Endodermal cell (in vitro differentiated cells): ENCODE data around the gene CDH23. TPM values are rescaled to one million over a fixed set of nuclear protein-coding genes. Genes with fewer than 3 reads are reported as not detected.

ENCODE experiments used
- DNase-seq: peaks from one replicate; pipeline ENCODE4 v3.0.0-alpha.2; 2017
- H3K27ac ChIP-seq: 2 replicates; pipeline ENCODE4 v1.5.1; 2013; ENCODE audit warnings: mild to moderate bottlenecking, low read depth, low read length, moderate library complexity
- H3K27me3 ChIP-seq: 2 replicates; pipeline ENCODE4 v1.6.1; 2013; ENCODE audit warnings: mild to moderate bottlenecking, low read length, moderate library complexity; ENCODE audit not compliant: insufficient read depth, control insufficient read depth, poor library complexity, severe bottlenecking
- H3K36me3 ChIP-seq: 2 replicates; pipeline ENCODE4 v1.7.0; 2013; ENCODE audit warnings: mild to moderate bottlenecking, low read length, moderate library complexity; ENCODE audit not compliant: control insufficient read depth, insufficient read depth
- H3K4me1 ChIP-seq: one replicate; pipeline ENCODE4 v1.7.0; 2013; ENCODE audit warnings: low read length; ENCODE audit not compliant: control insufficient read depth, insufficient read depth
- H3K4me3 ChIP-seq: 2 replicates; pipeline ENCODE4 v1.5.1; 2013; ENCODE audit warnings: mild to moderate bottlenecking, low read length, moderate library complexity
- H3K9ac ChIP-seq: 2 replicates; pipeline ENCODE4 v1.6.1; 2013; ENCODE audit warnings: mild to moderate bottlenecking, low read length, moderate library complexity; ENCODE audit not compliant: poor library complexity, severe bottlenecking; ENCODE audit errors: extremely low read depth
- H3K9me3 ChIP-seq: 2 replicates; pipeline ENCODE4 v1.6.1; 2013; ENCODE audit warnings: mild to moderate bottlenecking, low read length, moderate library complexity; ENCODE audit not compliant: control insufficient read depth
- H3K27ac Mint-ChIP-seq: 2 replicates; pipeline ENCODE4 v1.8.0; 2020; ENCODE audit warnings: mixed read lengths
- H3K27me3 Mint-ChIP-seq: 2 replicates; pipeline ENCODE4 v1.8.0; 2021; ENCODE audit warnings: mild to moderate bottlenecking, mixed read lengths; ENCODE audit not compliant: insufficient read depth
- H3K36me3 Mint-ChIP-seq: 2 replicates; pipeline ENCODE4 v1.8.0; 2020; ENCODE audit warnings: low read depth, mixed read lengths
- H3K4me1 Mint-ChIP-seq: 2 replicates; pipeline ENCODE4 v1.8.0; 2020; ENCODE audit warnings: mixed read lengths
- H3K4me3 Mint-ChIP-seq: 2 replicates; pipeline ENCODE4 v1.8.0; 2020; ENCODE audit warnings: mild to moderate bottlenecking, moderate library complexity, mixed read lengths
- H3K9me3 Mint-ChIP-seq: 2 replicates; pipeline ENCODE4 v1.8.0; 2020; ENCODE audit warnings: mild to moderate bottlenecking, mixed read lengths
- WGBS, 2 experiments: methylation state at CpG; one replicate each; pipeline versions ENCODE4 v1.1.5 to v1.1.7; 2013; ENCODE audit warnings: missing lambda C conversion rate in 2 of 2, mixed read lengths in 1 of 2; ENCODE audit not compliant: insufficient coverage in 1 of 2, insufficient read length in 1 of 2; 5-methylcytosine and 5-hydroxymethylcytosine counted together
- total RNA-seq, 2 donors: library from RNA; stranded (reverse); fragmentation: NEBNext Ultra II Directional in 1 of 2; extraction: Animal tissue kit (Norgen Biotek cat#: 25700) in 1 of 2; gene quantifications; 2 replicates in 1 of 2; 3 replicates in 1 of 2; pipeline ENCODE4 v1.2.1, GENCODE V29; 2021
- TF ChIP-seq, protein P1 (sequence below): fragments of 200-600 bp; sonication (generic); conservative IDR thresholded peaks from 2 replicates; pipeline ENCODE4 v1.5.0; 2021; ENCODE audit warnings: antibody characterized with exemption, mild to moderate bottlenecking

The CDH23 gene
- total RNA-seq, 2 donors from 2014 or later, result 2.1 to 4.2 TPM

DNA sequence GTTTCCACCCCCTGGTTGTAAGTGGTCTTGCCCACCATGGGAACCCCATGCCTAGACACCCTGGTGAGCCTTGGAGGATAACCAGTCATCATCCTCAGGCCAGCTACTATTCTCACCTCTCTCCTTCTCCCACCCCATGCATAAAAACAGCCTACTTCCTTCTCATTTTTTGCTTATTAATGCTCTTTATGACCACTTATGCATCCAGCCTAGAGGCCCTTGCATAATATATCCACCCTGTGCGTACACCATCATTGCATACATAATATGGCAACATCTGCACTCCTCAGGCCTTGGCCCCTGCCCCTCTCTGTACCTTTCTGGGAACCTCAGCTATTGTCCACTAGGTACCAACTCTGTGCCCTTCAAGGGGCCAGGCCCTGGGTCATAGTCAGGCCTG lies 91.0 kb downstream of the CDH23 start:
- Histone ChIP-seq H3K9me3 (peaks cover 19% of the 10 kb centered on the region), H3K4me3 (no peak overlapping the region), H3K27ac (no peak overlapping the region), H3K36me3 (no peaks in the 10 kb centered on the region), H3K4me1 (no peaks in the 10 kb centered on the region), H3K9ac (no peak overlapping the region), H3K27me3 (no peaks in the 10 kb centered on the region)
- Mint-ChIP-seq H3K27ac (no peak overlapping the region), H3K36me3 (no peaks in the 10 kb centered on the region), H3K4me3 (no peak overlapping the region), H3K4me1 (no peaks in the 10 kb centered on the region), H3K9me3 (peaks cover 26% of the 10 kb centered on the region), H3K27me3 (peaks cover 21% of the 10 kb centered on the region)
- no peak for DNase-seq
- TF ChIP-seq, protein P1, sequence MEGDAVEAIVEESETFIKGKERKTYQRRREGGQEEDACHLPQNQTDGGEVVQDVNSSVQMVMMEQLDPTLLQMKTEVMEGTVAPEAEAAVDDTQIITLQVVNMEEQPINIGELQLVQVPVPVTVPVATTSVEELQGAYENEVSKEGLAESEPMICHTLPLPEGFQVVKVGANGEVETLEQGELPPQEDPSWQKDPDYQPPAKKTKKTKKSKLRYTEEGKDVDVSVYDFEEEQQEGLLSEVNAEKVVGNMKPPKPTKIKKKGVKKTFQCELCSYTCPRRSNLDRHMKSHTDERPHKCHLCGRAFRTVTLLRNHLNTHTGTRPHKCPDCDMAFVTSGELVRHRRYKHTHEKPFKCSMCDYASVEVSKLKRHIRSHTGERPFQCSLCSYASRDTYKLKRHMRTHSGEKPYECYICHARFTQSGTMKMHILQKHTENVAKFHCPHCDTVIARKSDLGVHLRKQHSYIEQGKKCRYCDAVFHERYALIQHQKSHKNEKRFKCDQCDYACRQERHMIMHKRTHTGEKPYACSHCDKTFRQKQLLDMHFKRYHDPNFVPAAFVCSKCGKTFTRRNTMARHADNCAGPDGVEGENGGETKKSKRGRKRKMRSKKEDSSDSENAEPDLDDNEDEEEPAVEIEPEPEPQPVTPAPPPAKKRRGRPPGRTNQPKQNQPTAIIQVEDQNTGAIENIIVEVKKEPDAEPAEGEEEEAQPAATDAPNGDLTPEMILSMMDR, result no peak
- WGBS, 2 experiments, result 81 to 100% methylated on average over 1 of the region's 1 CpG

DNA sequence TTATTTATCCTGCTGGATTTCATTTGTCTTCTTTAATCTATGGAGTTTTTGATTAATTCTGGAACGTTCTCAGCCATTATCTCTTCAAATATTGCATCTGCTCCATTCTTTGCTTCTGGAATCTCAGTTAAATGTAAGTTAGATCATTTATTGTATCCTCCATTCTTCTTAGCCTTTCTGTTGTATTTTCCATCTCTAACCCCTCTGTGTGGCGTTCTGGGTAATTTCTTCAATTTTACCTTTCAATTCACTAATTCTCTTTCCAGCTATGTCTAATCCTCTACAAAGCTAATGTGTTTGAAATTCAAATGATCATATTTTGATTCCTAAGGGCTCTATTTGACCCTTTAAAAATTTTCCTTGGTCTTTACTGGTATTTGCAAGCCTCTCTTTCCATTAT lies 92.4 kb downstream of the CDH23 start:
- no peaks in the 10 kb centered on the region for H3K36me3 Mint-ChIP-seq
- no peak overlapping the region for H3K9ac ChIP-seq
- 100% methylated on average over 1 of the region's 2 CpGs for WGBS, 2 experiments
- H3K4me3 Mint-ChIP-seq, result no peak overlapping the region
- H3K27ac Mint-ChIP-seq, result no peak overlapping the region
- H3K36me3 ChIP-seq, result no peaks in the 10 kb centered on the region
- DNase-seq, result no peak
- H3K4me1 Mint-ChIP-seq, result no peaks in the 10 kb centered on the region
- H3K9me3 Mint-ChIP-seq, result peaks cover 26% of the 10 kb centered on the region
- no peaks in the 10 kb centered on the region for H3K4me1 ChIP-seq
- H3K27me3 ChIP-seq, result no peaks in the 10 kb centered on the region
- no peak overlapping the region for H3K27ac ChIP-seq
- H3K9me3 ChIP-seq, result peaks cover 19% of the 10 kb centered on the region
- peaks cover 17% of the 10 kb centered on the region for H3K27me3 Mint-ChIP-seq
- TF ChIP-seq, protein P1, result no peak
- no peak overlapping the region for H3K4me3 ChIP-seq

DNA sequence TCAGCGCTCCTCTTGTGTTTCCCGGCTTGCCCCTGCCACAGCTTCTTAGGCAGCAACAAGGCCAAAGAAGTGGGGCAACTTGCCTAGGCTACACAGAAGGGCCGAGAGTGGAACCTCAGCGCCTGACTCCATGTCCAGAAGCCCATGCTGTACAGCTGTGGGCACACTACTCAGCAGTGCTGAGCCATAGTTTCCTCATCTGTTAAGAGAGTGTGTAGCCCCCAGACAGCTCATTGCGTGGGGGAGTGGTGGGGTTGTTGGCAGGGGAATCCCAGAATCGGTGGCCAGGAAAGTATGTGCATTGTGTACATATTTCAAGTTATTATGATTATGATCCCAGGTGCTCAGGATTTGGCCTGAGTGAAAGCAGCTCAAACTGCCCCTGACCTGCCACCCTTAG lies 96.2 kb downstream of the CDH23 start:
- no peak overlapping the region for H3K27ac ChIP-seq
- Mint-ChIP-seq H3K27ac (no peak overlapping the region), H3K36me3 (no peaks in the 10 kb centered on the region), H3K4me3 (no peak overlapping the region), H3K27me3 (peaks cover 40% of the 10 kb centered on the region), H3K4me1 (peaks cover 10% of the 10 kb centered on the region), H3K9me3 (peaks cover 24% of the 10 kb centered on the region)
- H3K9ac ChIP-seq, result no peak overlapping the region
- no peak for DNase-seq
- peaks cover 19% of the 10 kb centered on the region for H3K9me3 ChIP-seq
- H3K27me3 ChIP-seq, result peaks cover 4% of the 10 kb centered on the region
- H3K4me1 ChIP-seq, result no peaks in the 10 kb centered on the region
- TF ChIP-seq, protein P1, result no peak
- 91 to 95% methylated on average over 4 to 6 of the region's 6 CpGs for WGBS, 2 experiments
- no peaks in the 10 kb centered on the region for H3K36me3 ChIP-seq
- no peak overlapping the region for H3K4me3 ChIP-seq
